Right renal pelvis (tissue), 4 donors: ENCODE measurements around the gene PLEKHG2. TPM values are rescaled to one million over a fixed set of nuclear protein-coding genes. Genes with fewer than 3 reads are reported as not detected.
"Not testable (repeated sequence)": the region's sequence is repeated elsewhere in the genome, so short reads cannot be mapped to it uniquely, and the experiment has no call there.

ENCODE experiments used
- DNase-seq, 4 donors: peaks; one replicate each; pipeline ENCODE4 v3.0.0-alpha.2; 2013; ENCODE audit warnings: low read depth in 4 of 4, low spot score in 3 of 4, missing footprints in 1 of 4
- polyA plus RNA-seq, 4 donors: library from polyadenylated mRNA; unstranded; fragments of 120-200 nt; gene quantifications; one replicate each; pipeline ENCODE4 v1.2.1, GENCODE V29; 2013; ENCODE audit not compliant: insufficient read length in 4 of 4

The PLEKHG2 gene
- polyA plus RNA-seq = 10 to 100 TPM; 62.9 to 89.6 (median 84.1) TPM

GRCh38 chr19:39412100-39412866 lies at the start of gene PLEKHG2:
PLEKHG2 (plus strand) TSS chr19:39412669; CDS start chr19:39414087, 1,418 bp downstream.
- DNase-seq = peak in 3 of 4 donors; percentile 97 to 99 (median 99)

GRCh38 chr19:39362682-39363657 lies 49.5 kb upstream of the PLEKHG2 start:
- no peak for DNase-seq

GRCh38 chr19:39363901-39364457 lies 48.5 kb upstream of the PLEKHG2 start:
- DNase-seq = no peak

GRCh38 chr19:39365531-39365930 lies 46.9 kb upstream of the PLEKHG2 start:
- no peak for DNase-seq

- no peak for DNase-seq
These were observed 43.3 kb upstream of the PLEKHG2 start for GRCh38 chr19:39369200-39369599.

- no peak for DNase-seq
These were observed 41.7 kb upstream of the PLEKHG2 start for GRCh38 chr19:39370735-39371134.

GRCh38 chr19:39372047-39372802 lies 40.2 kb upstream of the PLEKHG2 start:
- peak; percentile 38 to 58 (median 53) for DNase-seq

- no peak for DNase-seq
These were observed 39.5 kb upstream of the PLEKHG2 start for GRCh38 chr19:39372941-39373340.

- DNase-seq = no peak
These were observed 36.5 kb upstream of the PLEKHG2 start for GRCh38 chr19:39375929-39376328.

GRCh38 chr19:39377373-39378362 lies 34.8 kb upstream of the PLEKHG2 start:
- DNase-seq = no peak

- not testable (repeated sequence) for DNase-seq
These were observed 33.1 kb upstream of the PLEKHG2 start for GRCh38 chr19:39379366-39379765.

- no peak for DNase-seq
These were observed 32.5 kb upstream of the PLEKHG2 start for GRCh38 chr19:39379865-39380396.

- no peak for DNase-seq
These were observed 31.7 kb upstream of the PLEKHG2 start for GRCh38 chr19:39380521-39381502.

- DNase-seq = no peak
These were observed 30.4 kb upstream of the PLEKHG2 start for GRCh38 chr19:39381910-39382611.

GRCh38 chr19:39382991-39383828 lies 29.3 kb upstream of the PLEKHG2 start:
- DNase-seq = no peak
